ENCODE results near the gene PROM2.

PROM2 gene

GRCh38 chr2:95334916-95335641 is 60.8 kb downstream of the PROM2 start:
- H3K4me3 ChIP-seq = no peak overlapping the region
- H3K27ac ChIP-seq = no peak overlapping the region
- H4K20me1 ChIP-seq = no peaks in the 10 kb centered on the region
- H3K36me3 ChIP-seq = no peaks in the 10 kb centered on the region
- no peaks in the 10 kb centered on the region for H3K27me3 ChIP-seq
- no peak overlapping the region for H3K9ac ChIP-seq
- H3K4me1 ChIP-seq = peaks cover 12% of the 10 kb centered on the region
- no peak overlapping the region for H3K4me2 ChIP-seq
- no peaks in the 10 kb centered on the region for H3K9me3 ChIP-seq
- no peak for TF ChIP-seq Cebpa-rat (IDR thresholded peaks at IDR 0.05)

- Histone ChIP-seq H3K4me2 (no peak overlapping the region), H3K9ac (no peak overlapping the region), H3K9me3 (no peaks in the 10 kb centered on the region), H4K20me1 (no peaks in the 10 kb centered on the region), H3K27me3 (no peaks in the 10 kb centered on the region), H3K4me1 (peaks cover 12% of the 10 kb centered on the region), H3K27ac (no peak overlapping the region), H3K4me3 (no peak overlapping the region), H3K36me3 (no peaks in the 10 kb centered on the region)
- TF ChIP-seq Cebpa-rat (IDR thresholded peaks at IDR 0.05) = no peak
Measured at GRCh38 chr2:95336406-95336805, 62.2 kb downstream of the PROM2 start.

- peaks cover 2% of the 10 kb centered on the region; the same call in 1 of the 2 replicates for H3K27me3 ChIP-seq
- H3K27ac ChIP-seq = no peak overlapping the region
- H3K9me3 ChIP-seq = no peaks in the 10 kb centered on the region
- no peak overlapping the region for H3K9ac ChIP-seq
- H3K4me2 ChIP-seq = no peak overlapping the region
- no peaks in the 10 kb centered on the region for H3K36me3 ChIP-seq
- H3K4me3 ChIP-seq = no peak overlapping the region
- no peaks in the 10 kb centered on the region; the same call in 1 of the 2 replicates for H4K20me1 ChIP-seq
- H3K4me1 ChIP-seq = peaks cover 12% of the 10 kb centered on the region
- no peak for TF ChIP-seq Cebpa-rat (IDR thresholded peaks at IDR 0.05)
Measured at GRCh38 chr2:95337829-95338228, 63.6 kb downstream of the PROM2 start.
